LoVo (cell line): Measurements from ENCODE around the gene NSG1.

Experiments used
- DNase-seq: peaks from one replicate; pipeline ENCODE4 v3.0.0-alpha.2; 2016; ENCODE audit warnings: low spot score

Gene NSG1

GRCh38 chr4:4374388-4375098, 12.4 kb upstream of the NSG1 start:
- DNase-seq: no peak

- DNase-seq: no peak
Measured at GRCh38 chr4:4376074-4376473, 10.8 kb upstream of the NSG1 start.

DNA sequence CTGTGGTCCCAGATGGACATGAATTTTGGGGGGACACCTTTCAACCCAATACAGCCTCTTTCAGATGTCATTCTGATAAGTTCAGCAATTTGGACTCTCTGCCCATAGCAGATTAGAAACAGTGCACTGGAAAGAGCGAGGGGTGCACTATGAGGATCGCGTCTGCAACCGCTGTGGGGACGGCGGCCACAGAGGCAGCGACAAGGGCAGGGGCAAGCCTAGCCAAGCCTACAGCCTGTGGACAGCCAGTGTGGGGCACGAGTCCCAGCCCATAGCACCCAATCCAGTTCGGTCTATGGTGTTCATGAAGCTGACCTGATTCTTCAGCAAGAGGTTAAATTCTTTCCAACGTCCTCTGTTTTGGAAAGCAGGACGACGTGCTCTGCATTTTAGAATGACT, 9.7 kb upstream of the NSG1 start:
- DNase-seq: no peak

DNA sequence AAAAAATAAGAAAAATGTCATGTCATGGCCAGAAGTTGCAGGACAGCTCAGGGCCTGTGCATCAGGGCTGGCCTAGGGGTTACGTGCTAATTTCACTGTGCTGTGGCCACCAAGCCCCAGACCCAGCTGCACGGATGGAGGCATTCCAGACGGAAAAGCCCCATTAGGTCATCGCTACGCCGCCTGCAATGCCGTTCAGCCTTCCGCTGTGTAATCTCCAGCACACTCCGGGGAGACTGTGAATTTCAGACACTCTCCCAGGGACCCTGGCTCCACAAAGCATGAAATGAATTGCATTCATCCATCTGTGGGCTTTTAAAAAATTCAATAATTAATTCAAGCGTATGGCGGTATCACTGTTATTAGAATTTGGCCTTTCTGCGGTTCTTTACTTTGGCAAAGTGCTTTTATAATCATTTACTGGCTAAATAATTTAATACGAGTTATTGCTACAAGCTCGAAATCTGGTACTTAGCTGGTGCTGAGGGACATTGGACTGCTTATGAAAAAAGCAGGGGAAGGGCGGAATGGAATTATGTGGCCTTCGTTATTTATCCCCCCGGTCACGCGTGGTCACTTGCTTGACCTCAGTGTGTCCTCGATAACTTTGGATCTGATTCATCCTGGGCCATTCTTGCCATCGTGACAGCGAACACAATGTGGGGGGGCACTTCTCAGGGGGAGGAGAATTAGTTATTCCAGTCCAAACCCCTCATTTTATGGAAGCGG, 9.0 kb upstream of the NSG1 start:
- DNase-seq: no peak

GRCh38 chr4:4379540-4380087, 7.3 kb upstream of the NSG1 start:
- DNase-seq: no peak

DNA sequence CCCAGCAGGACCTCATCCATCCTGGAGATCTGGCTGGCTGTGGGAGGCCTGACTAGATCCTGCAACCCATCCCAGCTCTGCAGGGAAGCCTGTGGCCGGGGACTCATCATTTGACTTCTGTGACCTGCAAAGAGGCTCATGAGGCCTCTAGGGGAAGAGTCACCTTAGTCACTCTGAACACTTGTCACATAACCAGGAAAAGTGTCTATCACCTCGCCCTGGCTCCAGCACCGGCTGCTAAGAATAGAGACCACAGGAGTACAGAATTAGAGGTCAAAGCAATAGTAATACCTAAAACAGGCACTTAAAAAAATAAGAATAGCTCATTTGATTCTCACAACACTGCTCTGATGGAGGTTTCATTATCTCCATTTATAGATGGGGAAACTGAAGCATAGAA, 3.8 kb upstream of the NSG1 start:
- no peak for DNase-seq

- DNase-seq: no peak
Measured at GRCh38 chr4:4384837-4385236, 2.1 kb upstream of the NSG1 start.

DNA sequence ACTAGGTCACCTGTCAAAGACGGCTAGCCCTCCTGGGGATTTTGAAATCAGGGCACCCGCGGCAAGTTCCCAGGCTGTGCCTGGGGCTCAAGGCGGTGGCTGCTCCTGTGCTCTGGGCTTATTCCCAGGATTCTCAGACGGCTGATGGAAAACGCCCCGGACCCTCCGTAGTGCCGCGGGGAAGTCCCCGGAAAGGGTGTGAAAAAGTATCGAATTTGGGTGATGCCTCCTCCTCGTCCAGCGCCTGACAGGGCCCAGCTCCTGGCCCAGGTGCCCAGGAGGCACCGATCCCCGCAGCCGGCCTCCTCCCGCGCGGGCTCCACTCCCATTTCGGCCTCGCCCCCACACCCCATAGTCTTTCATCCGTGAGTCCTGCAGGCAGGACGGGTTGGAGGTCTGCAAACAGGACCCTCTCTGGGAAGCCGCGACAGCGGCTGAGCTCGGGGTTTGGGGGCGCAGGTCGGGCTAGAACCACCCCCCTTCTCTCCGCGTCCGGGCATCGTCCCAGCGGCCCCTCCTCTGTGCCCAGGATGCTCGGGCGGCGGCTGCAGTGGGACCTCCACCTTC, 1.1 kb upstream of the NSG1 start:
- no peak for DNase-seq

- DNase-seq: no peak
Measured at GRCh38 chr4:4386296-4386735, 586 bp upstream of the NSG1 start.

DNA sequence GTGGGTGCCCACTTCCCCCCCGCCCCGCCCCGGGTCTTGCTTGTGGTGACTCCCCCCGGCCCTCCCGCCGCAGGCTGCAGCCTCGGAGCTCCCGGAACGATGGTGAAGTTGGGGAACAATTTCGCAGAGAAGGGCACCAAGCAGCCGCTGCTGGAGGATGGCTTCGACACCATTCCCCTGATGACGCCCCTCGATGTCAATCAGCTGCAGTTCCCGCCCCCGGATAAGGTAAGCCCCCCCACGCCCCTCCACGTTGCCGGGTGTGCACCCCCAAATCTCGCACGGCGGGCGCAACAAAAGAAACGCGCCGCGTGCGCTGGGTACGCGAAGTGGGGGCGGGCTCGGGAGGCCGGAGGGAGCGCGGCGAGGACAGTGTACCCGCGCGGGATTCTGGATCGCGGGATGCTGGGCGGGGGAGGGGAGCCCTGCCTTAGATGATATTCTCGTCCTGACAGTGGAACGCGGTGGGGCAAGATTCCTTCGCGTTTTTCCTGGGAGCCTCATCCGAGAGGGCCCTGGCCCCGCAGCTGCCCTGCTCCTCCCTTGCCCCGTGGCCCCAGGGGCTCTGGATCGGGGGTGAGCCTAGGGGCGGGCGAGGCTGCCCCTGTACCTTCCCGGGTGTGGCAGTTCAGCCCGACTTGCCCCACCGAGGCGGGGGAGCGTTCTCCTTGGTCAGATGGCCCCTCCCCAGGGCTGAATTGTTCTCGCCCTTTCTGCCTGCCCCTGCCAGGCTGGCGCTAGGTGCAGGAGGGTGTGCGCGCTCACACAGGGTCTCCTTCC, 819 bp downstream of the NSG1 start:
- DNase-seq: no peak

DNA sequence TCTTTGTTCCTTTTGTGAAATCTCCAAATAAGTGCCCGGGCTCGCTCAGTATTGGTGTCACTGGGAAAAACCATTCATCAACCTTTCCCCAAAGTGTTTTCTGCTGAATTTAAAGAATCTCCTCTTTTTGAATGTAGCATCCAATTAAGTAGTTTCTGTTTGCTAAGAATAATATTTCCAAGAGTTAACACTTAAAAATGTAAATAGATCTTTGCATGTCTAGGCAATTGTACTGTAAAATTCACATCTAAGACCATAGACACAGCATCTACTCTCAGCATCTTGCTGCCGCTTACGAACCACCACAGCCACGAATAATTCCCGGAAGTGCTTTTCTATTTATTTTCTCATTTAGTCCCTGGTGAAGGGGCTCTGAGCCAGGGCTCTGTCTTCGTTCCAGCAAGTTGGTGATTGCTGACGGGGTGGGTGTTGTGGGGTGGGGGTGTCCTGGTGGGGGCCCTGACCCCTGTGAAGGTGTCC, 1.4 kb downstream of the NSG1 start:
- no peak for DNase-seq

DNA sequence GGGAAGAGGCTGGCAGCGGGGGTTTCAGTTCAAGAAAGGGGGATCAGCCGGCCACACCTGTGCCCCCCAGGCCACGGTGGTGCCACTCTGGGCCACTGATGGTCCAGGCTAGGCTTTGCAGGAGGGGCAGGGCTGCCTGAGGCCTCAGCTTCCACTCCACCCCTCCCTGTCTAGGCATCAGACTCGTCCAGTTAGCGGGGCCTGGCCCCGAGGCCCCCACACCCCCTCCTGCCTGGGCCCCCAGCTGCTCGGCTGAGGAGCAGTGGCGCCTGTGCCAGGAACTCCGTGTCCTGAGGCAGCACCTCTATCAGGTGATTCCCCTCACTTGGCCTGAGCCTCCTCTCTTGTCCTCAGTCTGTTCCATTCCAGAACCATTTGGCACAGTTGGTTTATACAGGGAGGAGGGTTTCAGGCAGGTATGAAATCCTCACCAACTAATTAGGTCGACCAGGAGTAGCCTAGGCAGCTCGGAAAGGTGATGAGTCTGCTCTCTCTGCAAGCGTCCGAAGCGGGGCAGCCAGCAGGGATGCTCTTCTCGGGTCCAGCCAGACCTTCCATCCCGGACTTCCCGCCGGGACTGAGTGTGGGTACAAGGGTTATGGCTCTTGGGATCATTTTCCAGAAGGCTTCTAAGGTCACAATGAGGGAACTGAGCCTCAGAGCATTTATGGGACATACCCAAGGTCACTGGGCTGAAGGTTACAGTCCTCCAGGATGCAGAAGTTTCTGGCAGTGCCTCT, 2.1 kb downstream of the NSG1 start:
- DNase-seq: no peak

GRCh38 chr4:4390046-4390445, 3.1 kb downstream of the NSG1 start:
- DNase-seq: no peak

DNA sequence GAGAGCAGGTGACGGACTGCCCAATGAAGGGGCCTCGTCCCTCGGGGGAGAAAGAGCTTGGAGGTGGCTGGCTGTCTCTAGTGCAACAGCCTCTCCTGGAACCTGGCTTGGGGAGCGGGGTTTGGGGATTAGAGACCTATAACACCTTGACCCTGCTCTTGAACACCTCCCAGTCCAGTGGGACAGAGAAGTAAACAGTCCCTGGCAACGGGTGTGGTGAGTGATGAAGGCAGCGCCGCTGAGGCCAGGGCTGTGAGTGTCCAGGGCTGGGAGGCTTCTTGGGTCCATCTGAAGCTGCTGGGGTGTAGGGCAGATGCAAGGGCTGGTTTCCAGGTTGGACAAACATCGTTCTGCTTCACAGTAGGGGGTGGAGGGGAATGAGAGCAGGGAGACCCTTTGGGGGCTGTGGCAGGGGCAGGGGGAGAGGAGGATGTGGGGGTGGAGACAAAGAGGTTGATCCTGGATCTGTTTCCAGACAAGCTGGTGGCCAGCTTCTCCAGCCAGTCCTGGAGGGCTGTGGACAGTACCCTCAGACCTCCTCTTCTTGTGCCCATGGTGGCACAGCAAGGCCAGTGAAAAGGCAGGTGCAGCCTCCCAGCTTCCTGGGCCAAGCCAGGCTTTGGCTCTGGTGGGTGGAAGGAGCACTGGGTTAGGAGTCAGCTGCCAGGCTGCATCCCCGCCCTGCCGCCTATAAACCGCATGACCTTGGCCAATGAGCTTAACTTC, 3.8 kb downstream of the NSG1 start:
- no peak for DNase-seq

GRCh38 chr4:4391866-4392265, 5.0 kb downstream of the NSG1 start:
- no peak for DNase-seq

DNA sequence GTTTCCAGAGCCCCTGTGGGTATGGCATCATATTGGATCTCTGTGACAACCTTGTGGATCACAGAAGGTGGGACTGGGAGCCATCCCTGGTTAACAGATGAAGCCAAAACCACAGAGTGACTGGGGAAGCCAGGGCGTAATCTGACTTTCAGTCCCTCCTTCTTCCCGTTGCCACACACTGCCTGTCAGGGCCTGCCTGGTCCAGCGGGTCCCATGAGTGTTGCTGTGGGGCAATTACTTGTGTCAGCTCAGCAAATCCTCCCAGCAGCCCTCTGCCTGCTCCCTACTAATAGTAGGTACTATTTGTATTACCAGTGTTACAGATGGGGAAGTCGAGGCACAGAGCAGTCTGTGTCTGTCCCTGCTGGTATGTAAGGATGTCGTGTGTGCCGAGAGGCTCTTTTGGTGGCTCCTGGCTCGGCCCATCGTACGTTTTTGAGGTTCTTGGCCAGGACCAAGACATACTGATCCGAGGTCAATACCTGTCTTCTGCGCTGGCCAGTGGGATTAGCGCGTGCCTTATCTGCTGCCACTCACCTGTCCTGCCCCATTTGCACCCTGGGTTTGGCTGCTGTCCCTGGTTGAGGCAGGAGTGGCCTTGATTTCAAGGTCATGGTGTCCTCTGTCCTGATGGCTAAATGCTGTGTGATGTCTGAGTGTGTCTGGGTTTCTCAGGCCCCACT, 5.7 kb downstream of the NSG1 start:
- no peak for DNase-seq

DNA sequence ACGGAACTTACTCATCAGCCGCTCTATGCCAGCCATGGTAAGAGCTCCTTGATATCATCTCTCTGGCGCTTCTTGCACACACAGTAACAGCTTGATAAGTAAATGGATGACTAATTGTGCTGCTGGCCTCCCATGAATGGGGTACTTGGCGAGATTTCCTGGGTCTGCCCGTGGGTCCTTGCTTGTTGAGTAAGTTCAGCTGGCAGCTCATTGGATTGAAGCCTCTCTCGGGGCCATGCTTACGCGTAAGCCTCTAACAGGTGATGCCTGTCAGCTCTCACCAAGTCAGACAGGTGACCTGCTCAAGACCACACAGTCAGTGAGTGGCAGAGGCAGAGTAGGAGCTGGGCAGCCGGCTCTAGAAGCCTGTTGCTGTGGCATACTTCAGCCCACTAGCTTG, 7.7 kb downstream of the NSG1 start:
- no peak for DNase-seq

DNA sequence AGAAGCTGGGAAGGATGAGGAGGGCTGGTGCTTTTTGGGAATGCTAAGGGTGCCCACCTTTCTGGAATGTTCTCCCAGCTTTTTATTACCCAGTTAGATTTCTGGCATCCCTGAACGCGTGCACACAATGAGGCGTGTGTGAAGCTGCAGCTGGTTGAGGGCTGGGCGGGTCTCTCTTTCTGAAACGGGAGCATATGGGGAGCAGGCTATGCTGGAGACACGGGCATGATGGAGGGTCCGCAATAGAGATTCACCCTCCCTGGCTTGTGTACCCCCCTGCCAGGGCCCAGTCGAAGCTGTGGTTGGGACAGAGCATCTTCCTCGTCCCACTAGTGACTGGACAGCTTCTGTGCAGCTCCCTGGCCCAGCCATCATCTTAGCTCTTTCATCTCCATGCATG, 8.5 kb downstream of the NSG1 start:
- DNase-seq: no peak

DNA sequence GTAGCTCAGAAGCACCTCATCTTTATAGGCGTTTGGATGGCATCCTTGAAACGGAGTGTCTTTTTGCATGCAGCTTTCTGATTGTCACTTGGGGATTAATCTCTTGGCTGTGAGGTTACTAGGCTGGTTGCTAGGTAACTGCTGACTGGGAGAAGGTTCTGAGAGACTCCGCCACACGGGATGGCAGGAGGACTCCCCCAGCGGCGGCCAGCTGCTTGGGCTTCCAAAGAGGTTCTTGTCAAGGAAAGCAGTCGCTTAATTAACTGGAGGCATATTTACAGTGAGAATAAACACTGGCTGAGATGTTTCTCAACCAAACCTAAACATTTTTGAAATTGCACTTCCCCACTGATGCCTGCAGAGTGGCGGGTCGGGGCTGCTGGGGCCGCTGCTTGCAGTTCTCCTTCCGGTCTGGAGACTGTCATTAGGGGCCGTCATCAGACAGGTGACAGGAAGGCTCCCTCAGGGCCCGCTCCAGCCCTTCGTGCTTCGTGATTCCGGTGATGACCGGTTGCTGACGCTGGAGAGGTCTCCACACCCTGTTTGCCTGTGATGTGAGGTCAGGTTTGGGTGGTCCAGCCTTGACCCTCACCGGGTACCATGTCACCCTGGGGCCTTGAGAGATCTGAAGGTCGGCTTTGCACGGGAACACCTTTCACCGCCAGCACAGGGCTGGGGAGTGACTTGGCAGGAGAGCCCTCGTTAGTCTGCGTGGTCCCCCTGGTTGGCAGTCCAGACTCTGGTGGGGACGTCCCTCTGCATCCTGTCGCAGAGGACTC, 9.1 kb downstream of the NSG1 start:
- no peak for DNase-seq
